GM10266 (cell line): ENCODE data around the gene AHCYL2.
"Not testable (repeated sequence)": the region's sequence is repeated elsewhere in the genome, so short reads cannot be mapped to it uniquely, and the experiment has no call there.

Experiments
- DNase-seq: peaks from one replicate; pipeline ENCODE4 v3.0.0; 2012; ENCODE audit errors: extremely low spot score
- CTCF ChIP-seq: IDR thresholded peaks from 2 replicates; pipeline ENCODE4 v1.5.1; 2012; ENCODE audit warnings: mild to moderate bottlenecking, low read depth; ENCODE audit not compliant: control insufficient read depth, insufficient read depth; ENCODE audit errors: missing control alignments

Gene AHCYL2

DNA sequence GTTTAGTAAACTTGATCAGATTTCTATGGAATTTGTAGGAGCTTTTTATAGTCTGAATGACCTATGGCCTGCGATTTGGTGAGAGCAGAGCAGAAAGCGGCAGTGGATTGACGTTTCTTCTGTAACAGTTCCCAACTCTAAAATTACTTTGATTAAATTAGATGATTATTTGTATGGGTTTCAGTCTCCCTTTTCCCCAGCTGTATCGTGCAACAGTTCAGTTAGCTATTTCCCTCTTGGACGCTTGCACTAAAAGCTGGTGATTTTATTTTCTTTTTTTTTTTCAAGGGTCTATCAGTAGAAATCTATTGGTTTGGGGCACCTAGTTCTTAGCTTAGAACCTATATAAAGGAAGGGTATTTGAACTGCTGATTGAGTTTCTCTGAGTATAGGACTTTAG, 6.8 kb downstream of the AHCYL2 start:
- no peak for DNase-seq
- TF ChIP-seq CTCF, result no peak

DNA sequence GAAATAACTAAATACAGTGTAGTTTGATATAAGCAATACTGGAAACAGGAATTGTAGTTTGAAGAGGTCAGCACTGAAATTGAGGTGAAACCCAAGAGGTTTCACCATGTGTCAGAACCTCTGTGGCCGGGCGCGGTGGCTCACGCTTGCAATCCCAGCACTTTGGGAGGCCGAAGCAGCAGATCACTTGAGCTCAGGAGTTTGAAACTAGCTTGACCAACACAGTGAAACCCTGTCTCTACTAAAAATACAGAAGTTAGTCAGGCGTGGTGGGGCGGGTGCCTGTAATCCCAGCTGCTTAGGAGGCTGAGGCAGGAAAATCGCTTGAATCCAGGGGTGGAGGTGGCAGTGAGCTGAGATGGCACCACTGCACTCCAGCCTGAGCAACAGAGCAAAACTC, 13.7 kb downstream of the AHCYL2 start:
- DNase-seq, result no peak
- TF ChIP-seq CTCF, result no peak

DNA sequence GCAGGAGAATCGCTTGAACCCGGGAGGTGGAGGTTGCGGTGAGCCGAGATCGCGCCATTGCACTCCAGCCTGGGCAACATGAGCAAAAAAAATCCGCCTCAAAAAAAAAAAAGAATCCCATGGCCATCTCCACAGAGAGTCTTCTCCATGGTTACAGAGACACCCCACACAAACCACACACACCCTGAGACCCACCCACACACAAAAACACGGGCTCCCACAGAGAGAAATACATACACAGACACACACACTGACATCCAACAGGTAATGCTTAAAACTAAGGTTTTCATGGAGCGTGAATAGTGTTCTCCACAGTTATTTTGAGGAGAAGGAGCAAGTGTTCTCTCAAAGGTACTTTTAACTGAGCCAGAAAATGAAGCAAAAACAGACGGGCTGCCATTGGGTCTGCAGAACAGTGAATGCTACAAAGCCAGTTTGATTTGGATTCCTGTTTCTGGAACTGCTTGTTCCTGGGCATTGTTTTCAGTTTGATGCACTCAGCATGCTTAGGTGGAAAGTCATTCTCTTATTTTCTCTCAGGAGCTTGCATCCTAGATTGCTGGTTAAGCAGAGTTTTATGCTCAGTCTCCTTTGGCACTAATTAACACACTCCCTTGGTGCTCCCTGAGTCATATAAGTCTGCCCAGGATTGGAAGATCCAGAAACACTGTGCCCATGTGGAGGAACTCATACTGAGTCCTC, 15.4 kb downstream of the AHCYL2 start:
- no peak for DNase-seq
- TF ChIP-seq CTCF, result no peak

GRCh38 chr7:129244220-129244619, 19.4 kb downstream of the AHCYL2 start:
- DNase-seq, result no peak
- TF ChIP-seq CTCF, result no peak

DNA sequence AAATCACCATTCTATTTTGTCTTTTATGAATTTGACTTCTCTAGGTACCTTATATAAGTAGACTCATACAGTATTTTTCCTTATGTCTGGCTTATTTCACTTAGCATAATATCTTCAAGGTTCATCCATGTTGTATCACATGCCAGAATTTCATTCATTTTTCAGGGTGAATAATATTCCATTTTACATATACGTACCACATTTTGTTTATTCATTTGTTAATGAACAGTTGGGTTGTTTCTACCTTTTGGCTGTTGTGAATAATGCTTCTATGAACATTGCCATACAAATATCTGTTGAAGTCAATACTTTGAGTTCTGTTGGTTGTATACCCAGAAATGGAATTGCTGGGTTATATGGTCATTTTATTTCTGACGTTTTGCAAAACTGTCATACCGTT, 20.7 kb downstream of the AHCYL2 start:
- TF ChIP-seq CTCF, result no peak
- no peak for DNase-seq

- no peak for TF ChIP-seq CTCF
Measured at GRCh38 chr7:129247087-129247486, 22.3 kb downstream of the AHCYL2 start.

DNA sequence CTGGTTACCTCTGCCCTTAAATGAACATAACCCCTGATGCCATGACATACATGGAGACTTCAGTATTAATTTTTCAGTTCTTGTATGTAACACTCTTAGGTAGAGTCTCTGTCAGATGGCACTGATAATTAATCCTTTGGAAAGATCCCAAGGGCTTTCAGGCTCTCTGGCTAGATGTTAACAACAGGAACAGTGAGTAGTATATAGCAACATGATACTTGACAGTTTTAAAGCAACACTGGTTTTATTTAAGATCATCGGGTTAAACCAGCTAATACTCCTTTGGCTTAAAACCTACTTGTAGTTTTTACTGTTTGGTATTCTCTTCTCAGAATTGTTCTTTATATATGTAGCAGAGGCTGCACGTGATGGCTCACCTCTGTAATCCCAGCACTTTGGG, 27.3 kb downstream of the AHCYL2 start:
- no peak for TF ChIP-seq CTCF

More at GRCh38 chr7:129247087-129247486, 22.3 kb downstream of the AHCYL2 start:
- DNase-seq, result no peak

DNA sequence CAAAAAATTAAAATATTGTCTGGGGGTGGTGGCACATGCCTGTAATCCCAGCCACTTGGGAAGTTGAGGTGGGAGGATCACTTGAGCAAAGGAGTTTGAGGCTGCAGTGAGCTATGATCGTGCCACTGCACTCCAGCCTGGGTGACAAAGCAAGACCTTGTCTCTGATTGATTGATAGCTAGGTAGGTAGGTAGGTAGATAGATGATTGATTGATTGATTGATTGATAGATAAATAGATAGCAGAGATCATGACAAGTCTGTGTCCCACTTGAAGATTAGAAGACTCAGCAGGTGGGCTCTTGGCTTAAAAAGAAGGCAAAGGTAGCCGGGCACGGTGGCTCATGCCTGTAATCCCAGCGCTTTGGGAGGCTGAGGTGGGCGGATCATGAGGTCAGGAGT, 27.8 kb downstream of the AHCYL2 start:
- DNase-seq, result not testable (repeated sequence)

More for the DNA sequence above, 27.3 kb downstream of the AHCYL2 start:
- DNase-seq, result no peak
